MG63 (cell line): ENCODE measurements around the gene KDM4B. TPM values are rescaled to one million over a fixed set of nuclear protein-coding genes. Genes with fewer than 3 reads are reported as not detected.

Experiments used
- DNase-seq: peaks from one replicate; pipeline ENCODE4 v3.0.0-alpha.2; 2020
- H3K27me3 ChIP-seq: fragments of 250-450 bp; sonication (Bioruptor Pico); 2 replicates; pipeline ENCODE4 v1.5.1; 2020; ENCODE audit warnings: mild to moderate bottlenecking, moderate library complexity
- H3K36me3 ChIP-seq: fragments of 250-450 bp; sonication (Bioruptor Pico); 2 replicates; pipeline ENCODE4 v1.5.1; 2020; ENCODE audit warnings: mild to moderate bottlenecking, moderate library complexity
- H3K4me3 ChIP-seq: fragments of 250-450 bp; sonication (Bioruptor Pico); 2 replicates; pipeline ENCODE4 v1.5.1; 2020; ENCODE audit warnings: mild to moderate bottlenecking, moderate library complexity
- H3K9me3 ChIP-seq: fragments of 250-450 bp; sonication (Bioruptor Pico); 2 replicates; pipeline ENCODE4 v1.5.1; 2020; ENCODE audit warnings: mild to moderate bottlenecking, moderate library complexity
- total RNA-seq: library from RNA; depleted of rRNA; stranded (reverse); fragments of >200 nt; shearing (Covaris generic); gene quantifications from 2 replicates; pipeline ENCODE4 v1.2.3, GENCODE V29; 2014; ENCODE audit warnings: low replicate concordance

KDM4B gene
- total RNA-seq, 1 experiment from 2014 or later = 10.3 TPM

- no peaks in the 10 kb centered on the region for H3K9me3 ChIP-seq
- H3K36me3 ChIP-seq = no peaks in the 10 kb centered on the region
- no peak overlapping the region for H3K4me3 ChIP-seq
- no peaks in the 10 kb centered on the region for H3K27me3 ChIP-seq
- DNase-seq = no peak
Observed at GRCh38 chr19:5141129-5141849, 172.4 kb downstream of the KDM4B start.

DNA sequence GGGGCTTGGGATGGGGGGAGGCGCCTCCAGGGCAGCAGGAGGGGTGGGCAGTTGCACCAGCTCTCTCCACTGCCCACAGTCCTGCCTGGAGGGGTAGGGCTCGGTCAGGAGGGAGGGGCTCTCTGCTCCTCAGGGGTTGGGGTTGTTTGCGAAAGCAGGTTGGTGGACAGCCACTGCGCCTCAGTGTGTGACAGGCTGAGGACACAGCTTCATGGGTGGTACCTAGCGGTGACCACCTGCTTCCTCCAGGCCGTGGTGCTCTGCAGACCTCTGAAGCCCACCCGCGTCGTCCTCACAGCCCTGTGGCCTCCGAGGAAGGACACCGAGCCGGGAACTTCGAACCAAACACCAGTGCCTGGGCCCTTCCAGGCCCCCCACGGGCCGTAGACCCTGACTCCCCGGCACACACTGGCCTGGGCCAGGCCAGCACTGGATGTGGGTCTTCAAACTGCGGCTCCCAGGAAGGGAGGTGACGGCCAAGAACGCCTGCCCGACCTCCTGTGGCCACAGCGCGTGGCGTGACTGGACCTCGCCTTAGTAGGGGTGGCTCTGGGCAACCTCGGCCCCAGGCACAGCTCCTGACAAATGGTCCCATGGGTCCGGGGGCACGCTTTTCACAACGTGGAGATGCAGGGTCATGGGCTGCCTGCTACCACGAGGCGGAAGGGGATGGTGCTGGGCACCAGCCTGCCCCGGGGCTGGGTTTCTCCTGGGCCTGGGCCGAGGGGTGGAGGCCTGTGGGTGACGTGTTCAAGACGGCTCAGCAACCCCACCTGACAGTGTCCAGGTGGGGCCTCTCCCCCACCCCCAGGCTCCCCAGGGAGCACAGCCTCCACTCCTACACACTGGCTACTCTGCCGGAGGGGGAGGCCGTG is 173.2 kb downstream of the KDM4B start:
- no peaks in the 10 kb centered on the region for H3K36me3 ChIP-seq
- DNase-seq = no peak
- no peaks in the 10 kb centered on the region for H3K9me3 ChIP-seq
- no peak overlapping the region for H3K4me3 ChIP-seq
- H3K27me3 ChIP-seq = no peaks in the 10 kb centered on the region

DNA sequence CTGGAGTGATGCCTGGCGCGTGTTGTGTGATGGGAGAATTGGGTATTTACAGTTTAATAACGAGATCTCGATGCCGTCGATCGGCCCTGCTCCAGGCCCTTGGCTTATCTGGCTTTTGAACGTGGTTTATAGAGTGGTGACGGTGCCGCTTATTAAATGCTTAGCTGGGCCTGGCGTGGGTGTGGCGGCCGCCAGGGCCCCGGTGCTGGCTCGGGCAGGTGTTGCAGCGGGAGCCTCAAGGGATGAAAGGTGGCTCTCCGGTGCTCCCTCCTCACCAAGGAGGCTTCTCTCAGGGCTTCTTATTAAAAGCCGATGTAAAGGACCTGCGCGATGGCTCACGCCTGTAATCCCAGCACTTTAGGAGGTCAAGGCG is 173.8 kb downstream of the KDM4B start:
- DNase-seq = no peak
- no peak overlapping the region for H3K4me3 ChIP-seq
- no peaks in the 10 kb centered on the region for H3K36me3 ChIP-seq
- no peaks in the 10 kb centered on the region for H3K9me3 ChIP-seq
- no peaks in the 10 kb centered on the region for H3K27me3 ChIP-seq

GRCh38 chr19:5143471-5144411 is 174.8 kb downstream of the KDM4B start:
- H3K27me3 ChIP-seq = no peaks in the 10 kb centered on the region
- no peak overlapping the region for H3K4me3 ChIP-seq
- no peaks in the 10 kb centered on the region for H3K36me3 ChIP-seq
- H3K9me3 ChIP-seq = no peaks in the 10 kb centered on the region
- no peak for DNase-seq

DNA sequence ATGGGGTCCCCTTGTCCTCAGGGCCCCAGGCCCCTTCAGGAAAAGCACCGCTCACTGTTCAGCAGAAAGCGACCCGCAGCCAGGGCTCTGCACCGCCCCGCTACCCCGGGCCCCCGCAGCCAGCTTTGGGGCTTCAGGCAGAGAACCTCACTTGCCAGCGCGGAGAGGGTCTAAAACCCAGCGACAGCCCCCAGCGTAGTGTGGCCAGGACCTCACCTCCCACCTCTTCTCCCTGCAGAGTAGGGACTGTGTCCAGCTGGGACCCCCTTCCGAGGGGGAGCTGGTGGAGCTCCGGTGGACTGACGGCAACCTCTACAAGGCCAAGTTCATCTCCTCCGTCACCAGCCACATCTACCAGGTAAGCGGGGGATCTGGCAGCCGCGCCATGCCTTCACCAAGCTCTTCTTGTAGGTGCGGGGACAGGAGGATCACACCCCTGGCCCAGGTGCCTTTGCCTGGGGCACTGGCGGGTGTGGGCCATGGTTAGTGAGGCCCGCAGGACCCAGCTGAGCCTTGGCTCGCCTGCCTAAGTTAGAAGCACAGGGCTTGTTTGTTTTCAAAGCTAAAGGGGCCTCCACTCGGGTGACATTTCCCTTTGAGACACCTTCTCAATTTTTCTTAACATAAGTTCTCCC is 175.7 kb downstream of the KDM4B start:
- H3K4me3 ChIP-seq = no peak overlapping the region
- DNase-seq = no peak
- H3K27me3 ChIP-seq = no peaks in the 10 kb centered on the region
- H3K36me3 ChIP-seq = no peaks in the 10 kb centered on the region
- H3K9me3 ChIP-seq = no peaks in the 10 kb centered on the region

- Histone ChIP-seq H3K4me3 (no peak overlapping the region), H3K27me3 (no peaks in the 10 kb centered on the region), H3K36me3 (no peaks in the 10 kb centered on the region), H3K9me3 (no peaks in the 10 kb centered on the region)
- DNase-seq = no peak
Observed at GRCh38 chr19:5145521-5146511, 176.9 kb downstream of the KDM4B start.

DNA sequence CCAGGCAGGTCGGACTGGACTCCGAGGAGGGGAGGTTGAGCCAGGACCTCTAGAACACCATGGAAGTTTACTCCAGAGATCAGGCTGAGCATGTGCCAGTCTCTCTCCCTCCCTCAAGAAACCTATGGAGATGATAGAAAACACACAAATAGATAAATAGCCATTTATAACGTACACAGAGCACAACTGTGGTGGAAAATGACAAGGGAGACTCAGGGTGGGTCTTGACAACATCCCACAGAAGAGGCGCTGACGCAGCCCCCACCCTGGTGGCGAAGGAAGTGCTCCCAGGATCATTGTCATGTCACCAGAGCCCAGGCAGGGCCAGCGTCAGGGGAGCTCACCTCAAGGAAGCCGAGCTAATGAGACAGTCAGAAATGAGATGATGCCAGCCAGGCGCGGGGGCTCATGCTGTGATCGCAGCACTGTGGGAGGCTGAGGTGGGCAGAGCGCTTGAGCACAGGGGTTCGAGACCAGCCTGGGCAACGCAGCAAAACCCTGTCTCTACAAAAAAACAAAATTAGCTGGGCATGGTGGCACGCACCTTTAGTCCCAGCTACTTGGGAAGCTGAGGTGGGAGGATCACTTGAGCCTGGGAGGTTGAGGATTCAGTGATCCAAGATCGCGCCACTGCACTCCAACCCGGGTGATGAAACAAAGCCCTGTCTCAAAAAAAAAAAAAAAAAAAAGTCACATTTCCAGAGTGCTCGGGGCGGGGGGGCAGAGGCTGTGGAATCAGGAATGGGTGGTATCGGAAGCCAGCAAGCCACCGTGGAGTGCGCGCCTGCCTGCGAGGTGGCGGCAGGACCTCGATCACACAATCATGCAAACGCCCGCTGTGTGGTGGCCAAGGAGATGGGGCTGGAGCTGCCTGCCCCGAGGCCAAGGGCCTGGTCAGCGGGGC is 178.4 kb downstream of the KDM4B start:
- Histone ChIP-seq H3K27me3 (no peaks in the 10 kb centered on the region), H3K9me3 (no peaks in the 10 kb centered on the region), H3K4me3 (no peak overlapping the region), H3K36me3 (no peaks in the 10 kb centered on the region)
- DNase-seq = no peak

DNA sequence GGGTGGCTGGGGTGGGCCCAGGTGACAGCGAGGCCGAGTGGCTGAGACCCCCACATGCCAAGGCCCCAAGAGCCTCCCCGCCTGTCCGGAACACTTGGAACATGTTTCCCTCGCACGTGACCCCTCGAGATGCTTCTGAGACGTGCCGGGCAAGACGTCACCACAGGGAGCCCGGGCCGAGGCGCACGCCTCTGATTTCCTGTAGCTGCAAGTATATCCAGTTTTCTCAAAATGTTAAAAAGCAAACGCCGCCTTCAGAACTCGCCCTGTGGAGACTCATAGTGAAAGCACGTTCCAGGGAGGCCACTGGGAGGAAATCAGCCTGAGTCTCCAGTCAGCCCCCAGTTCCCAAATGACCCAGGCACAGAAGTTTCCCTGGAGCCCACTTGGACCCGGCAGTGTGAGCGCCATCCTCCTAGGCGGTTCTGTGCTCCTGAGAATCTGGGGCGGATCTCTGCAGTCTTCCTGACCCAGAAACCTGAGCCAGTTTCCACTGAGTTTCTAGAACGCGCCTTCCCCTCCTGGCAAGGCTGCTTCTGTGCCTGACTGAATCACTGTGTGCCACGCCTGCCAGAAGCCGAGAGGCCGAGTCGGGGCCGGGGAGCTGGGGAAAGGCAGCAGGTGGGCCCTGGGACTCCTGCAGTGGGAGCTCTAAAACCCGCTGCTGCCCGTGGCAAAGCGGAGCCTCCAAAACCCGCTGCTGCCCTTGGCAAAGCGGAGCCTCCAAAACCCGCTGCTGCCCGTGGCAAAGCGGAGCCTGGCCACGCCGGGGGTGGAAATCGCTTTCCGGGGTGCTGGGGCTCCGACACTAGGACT is 179.3 kb downstream of the KDM4B start:
- Histone ChIP-seq H3K27me3 (no peaks in the 10 kb centered on the region), H3K9me3 (no peaks in the 10 kb centered on the region), H3K36me3 (no peaks in the 10 kb centered on the region), H3K4me3 (no peak overlapping the region)
- DNase-seq = no peak

- H3K4me3 ChIP-seq = no peak overlapping the region
- no peaks in the 10 kb centered on the region for H3K9me3 ChIP-seq
- no peaks in the 10 kb centered on the region for H3K27me3 ChIP-seq
- H3K36me3 ChIP-seq = no peaks in the 10 kb centered on the region
- DNase-seq = no peak
Observed at GRCh38 chr19:5148794-5149190, 179.9 kb downstream of the KDM4B start.

GRCh38 chr19:5149508-5149907 is 180.6 kb downstream of the KDM4B start:
- no peak overlapping the region for H3K4me3 ChIP-seq
- H3K9me3 ChIP-seq = no peaks in the 10 kb centered on the region
- H3K36me3 ChIP-seq = no peaks in the 10 kb centered on the region
- no peaks in the 10 kb centered on the region for H3K27me3 ChIP-seq
- no peak for DNase-seq

DNA sequence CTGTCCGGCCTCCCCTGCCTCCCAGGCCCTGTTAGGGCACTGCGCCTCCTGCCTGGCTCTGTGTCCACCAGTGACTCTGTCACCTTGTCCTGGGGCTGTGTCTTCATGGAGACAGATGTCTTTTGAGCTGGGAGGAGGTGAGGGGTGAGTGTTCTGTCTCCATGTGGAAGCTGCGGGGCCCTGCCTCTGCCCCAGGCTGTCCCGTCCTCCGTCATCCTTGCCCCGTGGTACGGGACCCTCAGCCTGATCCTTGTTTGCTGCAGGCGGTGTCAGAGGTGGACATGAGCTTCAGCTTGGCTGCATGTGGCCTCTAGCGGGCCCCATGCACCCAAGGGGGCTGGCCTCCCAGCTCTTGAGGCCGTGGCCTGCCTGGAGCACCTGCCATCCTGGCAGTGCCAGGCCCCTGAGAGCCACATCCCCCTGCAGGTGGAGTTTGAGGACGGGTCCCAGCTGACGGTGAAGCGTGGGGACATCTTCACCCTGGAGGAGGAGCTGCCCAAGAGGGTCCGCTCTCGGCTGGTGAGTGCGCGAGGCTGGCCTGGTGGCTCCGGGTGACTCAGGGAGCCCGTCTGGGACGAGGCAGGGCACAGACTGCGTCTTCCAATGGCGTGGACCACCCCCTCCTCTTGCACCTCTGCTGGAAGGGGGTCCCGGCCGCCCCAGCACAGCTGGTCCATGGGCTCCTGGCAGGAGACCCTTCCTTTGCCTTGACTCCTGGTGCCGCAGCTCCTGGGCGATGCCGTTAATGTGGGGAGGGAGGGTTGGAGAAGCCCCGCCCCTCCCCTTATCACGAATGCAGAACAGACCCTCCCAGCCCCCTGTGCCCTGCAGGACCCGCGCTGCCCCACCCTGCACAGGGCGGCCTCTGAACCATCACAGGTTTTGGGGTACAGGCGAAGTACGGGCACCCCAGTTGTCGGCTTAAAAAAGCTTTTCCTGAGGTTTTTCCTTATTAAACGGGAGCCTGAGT is 181.3 kb downstream of the KDM4B start:
- no peak for DNase-seq
- Histone ChIP-seq H3K4me3 (no peak overlapping the region), H3K9me3 (no peaks in the 10 kb centered on the region), H3K36me3 (no peaks in the 10 kb centered on the region), H3K27me3 (no peaks in the 10 kb centered on the region)

GRCh38 chr19:5150902-5151741 is 182.2 kb downstream of the KDM4B start:
- DNase-seq = no peak
- no peaks in the 10 kb centered on the region for H3K9me3 ChIP-seq
- H3K4me3 ChIP-seq = no peak overlapping the region
- no peaks in the 10 kb centered on the region for H3K27me3 ChIP-seq
- H3K36me3 ChIP-seq = no peaks in the 10 kb centered on the region
